WTC11 (cell line): ENCODE measurements around the gene RGS19. TPM values are rescaled to one million over a fixed set of nuclear protein-coding genes. Genes with fewer than 3 reads are reported as not detected.

ENCODE experiments used
- ATAC-seq: fragments of 200-7000 bp; cut with Tn5 transposase; 2 replicates; pipeline ENCODE4 v1.10.0; 2021; ENCODE audit warnings: mild to moderate bottlenecking, moderate library complexity
- CTCF ChIA-PET: fragments of 300-600 bp; sonication (Branson Sonifier 250); formaldehyde crosslinking; loops from one replicate; lab custom pipeline; 2021; ENCODE audit warnings: antibody characterized with exemption; lab: Charles Lee
- POLR2A ChIA-PET: fragments of 350-600 bp; sonication (Branson Sonifier 250); formaldehyde crosslinking; loops from one replicate; lab custom pipeline; 2021; ENCODE audit warnings: antibody characterized with exemption; lab: Charles Lee
- DNase-seq: peaks from one replicate; pipeline ENCODE4 v3.0.0; 2021; ENCODE audit warnings: low spot score
- H3K27ac Mint-ChIP-seq: 2 replicates; pipeline ENCODE4 v1.8.0; 2021; ENCODE audit warnings: mixed read lengths
- H3K27me3 Mint-ChIP-seq: 2 replicates; pipeline ENCODE4 v1.8.0; 2021; ENCODE audit warnings: low read depth, mild to moderate bottlenecking, moderate library complexity, mixed read lengths
- H3K36me3 Mint-ChIP-seq: 2 replicates; pipeline ENCODE4 v1.8.0; 2021; ENCODE audit warnings: mixed read lengths
- H3K4me1 Mint-ChIP-seq: 2 replicates; pipeline ENCODE4 v1.8.0; 2022; ENCODE audit warnings: mixed read lengths
- H3K4me3 Mint-ChIP-seq: 2 replicates; pipeline ENCODE4 v1.8.0; 2021; ENCODE audit warnings: mild to moderate bottlenecking, moderate library complexity, mixed read lengths
- H3K9me3 Mint-ChIP-seq: 2 replicates; pipeline ENCODE4 v1.8.0; 2021; ENCODE audit warnings: mixed read lengths
- ELF4 ChIP-seq: sonication (generic); formaldehyde crosslinking; IDR thresholded peaks from 2 replicates; pipeline ENCODE4 v1.8.1; 2022; ENCODE audit warnings: low read depth, mild to moderate bottlenecking, moderate library complexity, missing genetic modification reagents
- FOXK1 ChIP-seq: sonication (generic); formaldehyde crosslinking; IDR thresholded peaks from 2 replicates; pipeline ENCODE4 v1.8.0; 2022; ENCODE audit warnings: mild to moderate bottlenecking, moderate library complexity, missing genetic modification reagents
- FOXP1 ChIP-seq: sonication (generic); formaldehyde crosslinking; IDR thresholded peaks from 2 replicates; pipeline ENCODE4 v1.8.0; 2022; ENCODE audit warnings: missing genetic modification reagents, mild to moderate bottlenecking, moderate library complexity, borderline replicate concordance
- GTF2I ChIP-seq: fragments of 250-450 bp; sonication (Bioruptor Pico); conservative IDR thresholded peaks from 2 replicates; pipeline ENCODE4 v1.4.0; 2021; ENCODE audit warnings: mild to moderate bottlenecking
- JAZF1 ChIP-seq: fragments of 250-450 bp; sonication (Bioruptor Pico); IDR thresholded peaks from 2 replicates; pipeline ENCODE4 v1.9.0; 2021; ENCODE audit warnings: moderate library complexity, mild to moderate bottlenecking, inconsistent platforms
- NFE2L1 ChIP-seq: sonication (generic); formaldehyde crosslinking; IDR thresholded peaks from 2 replicates; pipeline ENCODE4 v1.8.1; 2023; ENCODE audit warnings: missing genetic modification reagents
- TCF7 ChIP-seq: sonication (generic); formaldehyde crosslinking; IDR thresholded peaks from 2 replicates; pipeline ENCODE4 v1.8.0; 2022; ENCODE audit warnings: mild to moderate bottlenecking, low read depth, missing genetic modification reagents, moderate library complexity
- ZNF219 ChIP-seq: sonication (generic); formaldehyde crosslinking; IDR thresholded peaks from 2 replicates; pipeline ENCODE4 v1.8.0; 2023; ENCODE audit warnings: missing genetic modification reagents, mild to moderate bottlenecking, borderline replicate concordance
- ZNF396 ChIP-seq: fragments of 250-450 bp; sonication (Bioruptor Pico); IDR thresholded peaks from 2 replicates; pipeline ENCODE4 v1.8.0; 2021; ENCODE audit warnings: mild to moderate bottlenecking, moderate library complexity, borderline replicate concordance
- total RNA-seq: library from RNA; stranded (reverse); gene quantifications from 3 replicates; pipeline ENCODE4 v1.2.3, GENCODE V29; 2021
- TF ChIP-seq, protein P1 (sequence below): sonication (generic); formaldehyde crosslinking; IDR thresholded peaks from 2 replicates; pipeline ENCODE4 v1.8.0; 2022; ENCODE audit warnings: mild to moderate bottlenecking, missing genetic modification reagents
- TF ChIP-seq, protein P2 (sequence below): sonication (generic); formaldehyde crosslinking; IDR thresholded peaks from 2 replicates; pipeline ENCODE4 v1.8.1; 2023; ENCODE audit warnings: mild to moderate bottlenecking, missing genetic modification reagents, moderate library complexity
- TF ChIP-seq, protein P3 (sequence below): sonication (generic); formaldehyde crosslinking; IDR thresholded peaks from 2 replicates; pipeline ENCODE4 v1.8.0; 2023; ENCODE audit warnings: mild to moderate bottlenecking, missing genetic modification reagents
- TF ChIP-seq, protein P4 (sequence below): fragments of 200-600 bp; IDR thresholded peaks from 2 replicates; pipeline ENCODE4 v1.8.0; 2022; ENCODE audit warnings: antibody characterized with exemption
- TF ChIP-seq, protein P5 (sequence below): sonication (generic); formaldehyde crosslinking; IDR thresholded peaks from 2 replicates; pipeline ENCODE4 v1.8.1; 2022; ENCODE audit warnings: low read depth, mild to moderate bottlenecking, moderate library complexity, missing genetic modification reagents, borderline replicate concordance
- TF ChIP-seq, protein P6 (sequence below): sonication (generic); formaldehyde crosslinking; IDR thresholded peaks from 2 replicates; pipeline ENCODE4 v1.8.0; 2022; ENCODE audit warnings: mild to moderate bottlenecking, missing genetic modification reagents
- TF ChIP-seq, protein P7 (sequence below): sonication (generic); formaldehyde crosslinking; IDR thresholded peaks from 2 replicates; pipeline ENCODE4 v1.8.0; 2022; ENCODE audit warnings: mild to moderate bottlenecking, missing genetic modification reagents
- TF ChIP-seq, protein P8 (sequence below): fragments of 250-450 bp; sonication (Bioruptor Pico); IDR thresholded peaks from 2 replicates; pipeline ENCODE4 v1.9.0; 2021; ENCODE audit warnings: moderate library complexity, mild to moderate bottlenecking, inconsistent platforms, borderline replicate concordance

Gene RGS19
- total RNA-seq, 1 experiment from 2014 or later: 13.8 TPM

DNA sequence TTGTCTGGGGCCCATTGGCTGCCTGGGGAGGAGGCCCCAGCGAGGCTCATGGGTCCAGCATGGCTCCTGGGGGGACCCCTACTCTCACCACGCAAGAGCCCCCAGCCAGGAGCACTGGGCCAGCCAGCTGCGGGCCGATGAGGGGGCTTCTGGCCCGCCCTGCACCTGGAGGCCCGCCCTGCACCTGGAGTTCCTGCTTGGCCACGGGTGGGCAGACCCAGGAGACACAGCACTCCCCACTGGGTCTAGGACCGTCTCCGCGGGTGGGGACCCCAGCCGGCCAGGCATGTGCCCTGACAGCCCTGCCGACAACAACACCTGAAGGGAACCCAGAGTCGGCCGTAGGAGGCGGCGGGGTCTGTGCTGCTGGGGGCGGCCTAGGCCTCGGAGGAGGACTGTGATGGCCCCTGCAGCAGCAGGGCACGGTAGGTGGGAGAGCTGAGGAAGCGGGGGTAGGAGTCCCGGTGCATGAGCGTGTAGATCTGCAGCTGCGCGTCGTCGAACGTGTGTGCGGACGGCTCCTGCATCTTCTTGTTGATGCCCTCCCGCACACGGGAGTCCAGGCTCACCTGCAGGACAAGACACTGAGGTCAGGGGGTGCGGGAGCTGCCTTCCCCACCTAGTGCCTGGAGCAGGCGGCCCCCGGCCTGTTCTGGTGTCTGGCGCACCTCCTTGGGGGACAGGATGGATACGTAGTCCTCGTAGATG lies 5.7 kb downstream of the RGS19 start (continued):
- TF ChIP-seq FOXP1 (CRISPR knock-in tag) (no peak), ZNF219 (CRISPR knock-in tag) (no peak), NFE2L1 (CRISPR knock-in tag) (no peak)

DNA sequence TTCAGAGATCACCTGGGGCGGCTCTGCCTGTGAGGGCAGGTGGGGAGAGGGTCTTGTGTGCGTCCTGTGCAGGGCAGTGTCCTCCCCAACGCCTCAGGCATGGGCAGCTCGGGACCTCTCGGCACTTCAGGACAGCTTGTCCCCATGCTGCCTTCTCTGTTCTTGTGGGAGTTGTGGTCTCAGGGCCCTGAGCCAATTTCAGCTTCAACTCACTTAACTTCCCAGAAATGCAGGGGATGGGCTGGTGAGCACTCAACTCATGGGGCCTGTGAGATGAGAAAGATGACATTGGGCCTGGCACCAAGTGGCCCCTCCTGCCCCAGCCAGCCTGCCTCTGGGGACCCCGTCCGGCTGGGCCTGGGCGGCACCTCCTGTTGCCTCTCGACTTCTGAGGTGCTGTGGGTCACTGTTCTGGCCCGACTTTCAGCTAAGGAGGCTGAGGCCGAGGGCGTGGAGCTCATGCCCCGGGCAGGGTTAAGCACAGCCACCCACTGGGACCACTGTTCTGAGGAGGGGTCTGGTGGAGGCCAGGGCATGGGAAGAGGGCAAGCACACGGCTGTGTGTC lies 6.7 kb downstream of the RGS19 start:
- TF ChIP-seq, protein P1, sequence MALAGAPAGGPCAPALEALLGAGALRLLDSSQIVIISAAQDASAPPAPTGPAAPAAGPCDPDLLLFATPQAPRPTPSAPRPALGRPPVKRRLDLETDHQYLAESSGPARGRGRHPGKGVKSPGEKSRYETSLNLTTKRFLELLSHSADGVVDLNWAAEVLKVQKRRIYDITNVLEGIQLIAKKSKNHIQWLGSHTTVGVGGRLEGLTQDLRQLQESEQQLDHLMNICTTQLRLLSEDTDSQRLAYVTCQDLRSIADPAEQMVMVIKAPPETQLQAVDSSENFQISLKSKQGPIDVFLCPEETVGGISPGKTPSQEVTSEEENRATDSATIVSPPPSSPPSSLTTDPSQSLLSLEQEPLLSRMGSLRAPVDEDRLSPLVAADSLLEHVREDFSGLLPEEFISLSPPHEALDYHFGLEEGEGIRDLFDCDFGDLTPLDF (CRISPR knock-in tag): no peak
- TF ChIP-seq, protein P2, sequence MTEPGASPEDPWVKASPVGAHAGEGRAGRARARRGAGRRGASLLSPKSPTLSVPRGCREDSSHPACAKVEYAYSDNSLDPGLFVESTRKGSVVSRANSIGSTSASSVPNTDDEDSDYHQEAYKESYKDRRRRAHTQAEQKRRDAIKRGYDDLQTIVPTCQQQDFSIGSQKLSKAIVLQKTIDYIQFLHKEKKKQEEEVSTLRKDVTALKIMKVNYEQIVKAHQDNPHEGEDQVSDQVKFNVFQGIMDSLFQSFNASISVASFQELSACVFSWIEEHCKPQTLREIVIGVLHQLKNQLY (CRISPR knock-in tag): no peak
- TF ChIP-seq GTF2I (CRISPR knock-in tag): no peak
- TF ChIP-seq, protein P3, sequence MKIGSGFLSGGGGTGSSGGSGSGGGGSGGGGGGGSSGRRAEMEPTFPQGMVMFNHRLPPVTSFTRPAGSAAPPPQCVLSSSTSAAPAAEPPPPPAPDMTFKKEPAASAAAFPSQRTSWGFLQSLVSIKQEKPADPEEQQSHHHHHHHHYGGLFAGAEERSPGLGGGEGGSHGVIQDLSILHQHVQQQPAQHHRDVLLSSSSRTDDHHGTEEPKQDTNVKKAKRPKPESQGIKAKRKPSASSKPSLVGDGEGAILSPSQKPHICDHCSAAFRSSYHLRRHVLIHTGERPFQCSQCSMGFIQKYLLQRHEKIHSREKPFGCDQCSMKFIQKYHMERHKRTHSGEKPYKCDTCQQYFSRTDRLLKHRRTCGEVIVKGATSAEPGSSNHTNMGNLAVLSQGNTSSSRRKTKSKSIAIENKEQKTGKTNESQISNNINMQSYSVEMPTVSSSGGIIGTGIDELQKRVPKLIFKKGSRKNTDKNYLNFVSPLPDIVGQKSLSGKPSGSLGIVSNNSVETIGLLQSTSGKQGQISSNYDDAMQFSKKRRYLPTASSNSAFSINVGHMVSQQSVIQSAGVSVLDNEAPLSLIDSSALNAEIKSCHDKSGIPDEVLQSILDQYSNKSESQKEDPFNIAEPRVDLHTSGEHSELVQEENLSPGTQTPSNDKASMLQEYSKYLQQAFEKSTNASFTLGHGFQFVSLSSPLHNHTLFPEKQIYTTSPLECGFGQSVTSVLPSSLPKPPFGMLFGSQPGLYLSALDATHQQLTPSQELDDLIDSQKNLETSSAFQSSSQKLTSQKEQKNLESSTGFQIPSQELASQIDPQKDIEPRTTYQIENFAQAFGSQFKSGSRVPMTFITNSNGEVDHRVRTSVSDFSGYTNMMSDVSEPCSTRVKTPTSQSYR (CRISPR knock-in tag): no peak
- no peak for TF ChIP-seq TCF7 (CRISPR knock-in tag)
- TF ChIP-seq, protein P4, sequence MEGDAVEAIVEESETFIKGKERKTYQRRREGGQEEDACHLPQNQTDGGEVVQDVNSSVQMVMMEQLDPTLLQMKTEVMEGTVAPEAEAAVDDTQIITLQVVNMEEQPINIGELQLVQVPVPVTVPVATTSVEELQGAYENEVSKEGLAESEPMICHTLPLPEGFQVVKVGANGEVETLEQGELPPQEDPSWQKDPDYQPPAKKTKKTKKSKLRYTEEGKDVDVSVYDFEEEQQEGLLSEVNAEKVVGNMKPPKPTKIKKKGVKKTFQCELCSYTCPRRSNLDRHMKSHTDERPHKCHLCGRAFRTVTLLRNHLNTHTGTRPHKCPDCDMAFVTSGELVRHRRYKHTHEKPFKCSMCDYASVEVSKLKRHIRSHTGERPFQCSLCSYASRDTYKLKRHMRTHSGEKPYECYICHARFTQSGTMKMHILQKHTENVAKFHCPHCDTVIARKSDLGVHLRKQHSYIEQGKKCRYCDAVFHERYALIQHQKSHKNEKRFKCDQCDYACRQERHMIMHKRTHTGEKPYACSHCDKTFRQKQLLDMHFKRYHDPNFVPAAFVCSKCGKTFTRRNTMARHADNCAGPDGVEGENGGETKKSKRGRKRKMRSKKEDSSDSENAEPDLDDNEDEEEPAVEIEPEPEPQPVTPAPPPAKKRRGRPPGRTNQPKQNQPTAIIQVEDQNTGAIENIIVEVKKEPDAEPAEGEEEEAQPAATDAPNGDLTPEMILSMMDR: no peak
- TF ChIP-seq, protein P5, sequence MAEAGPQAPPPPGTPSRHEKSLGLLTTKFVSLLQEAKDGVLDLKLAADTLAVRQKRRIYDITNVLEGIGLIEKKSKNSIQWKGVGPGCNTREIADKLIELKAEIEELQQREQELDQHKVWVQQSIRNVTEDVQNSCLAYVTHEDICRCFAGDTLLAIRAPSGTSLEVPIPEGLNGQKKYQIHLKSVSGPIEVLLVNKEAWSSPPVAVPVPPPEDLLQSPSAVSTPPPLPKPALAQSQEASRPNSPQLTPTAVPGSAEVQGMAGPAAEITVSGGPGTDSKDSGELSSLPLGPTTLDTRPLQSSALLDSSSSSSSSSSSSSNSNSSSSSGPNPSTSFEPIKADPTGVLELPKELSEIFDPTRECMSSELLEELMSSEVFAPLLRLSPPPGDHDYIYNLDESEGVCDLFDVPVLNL (CRISPR knock-in tag): no peak
- TF ChIP-seq, protein P6, sequence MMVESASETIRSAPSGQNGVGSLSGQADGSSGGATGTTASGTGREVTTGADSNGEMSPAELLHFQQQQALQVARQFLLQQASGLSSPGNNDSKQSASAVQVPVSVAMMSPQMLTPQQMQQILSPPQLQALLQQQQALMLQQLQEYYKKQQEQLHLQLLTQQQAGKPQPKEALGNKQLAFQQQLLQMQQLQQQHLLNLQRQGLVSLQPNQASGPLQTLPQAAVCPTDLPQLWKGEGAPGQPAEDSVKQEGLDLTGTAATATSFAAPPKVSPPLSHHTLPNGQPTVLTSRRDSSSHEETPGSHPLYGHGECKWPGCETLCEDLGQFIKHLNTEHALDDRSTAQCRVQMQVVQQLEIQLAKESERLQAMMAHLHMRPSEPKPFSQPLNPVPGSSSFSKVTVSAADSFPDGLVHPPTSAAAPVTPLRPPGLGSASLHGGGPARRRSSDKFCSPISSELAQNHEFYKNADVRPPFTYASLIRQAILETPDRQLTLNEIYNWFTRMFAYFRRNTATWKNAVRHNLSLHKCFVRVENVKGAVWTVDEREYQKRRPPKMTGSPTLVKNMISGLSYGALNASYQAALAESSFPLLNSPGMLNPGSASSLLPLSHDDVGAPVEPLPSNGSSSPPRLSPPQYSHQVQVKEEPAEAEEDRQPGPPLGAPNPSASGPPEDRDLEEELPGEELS (CRISPR knock-in tag): no peak
- TF ChIP-seq, protein P7, sequence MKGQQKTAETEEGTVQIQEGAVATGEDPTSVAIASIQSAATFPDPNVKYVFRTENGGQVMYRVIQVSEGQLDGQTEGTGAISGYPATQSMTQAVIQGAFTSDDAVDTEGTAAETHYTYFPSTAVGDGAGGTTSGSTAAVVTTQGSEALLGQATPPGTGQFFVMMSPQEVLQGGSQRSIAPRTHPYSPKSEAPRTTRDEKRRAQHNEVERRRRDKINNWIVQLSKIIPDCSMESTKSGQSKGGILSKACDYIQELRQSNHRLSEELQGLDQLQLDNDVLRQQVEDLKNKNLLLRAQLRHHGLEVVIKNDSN: no peak
- TF ChIP-seq ZNF396 (CRISPR knock-in tag): no peak
- no peak for TF ChIP-seq JAZF1 (CRISPR knock-in tag)
- TF ChIP-seq, protein P8, sequence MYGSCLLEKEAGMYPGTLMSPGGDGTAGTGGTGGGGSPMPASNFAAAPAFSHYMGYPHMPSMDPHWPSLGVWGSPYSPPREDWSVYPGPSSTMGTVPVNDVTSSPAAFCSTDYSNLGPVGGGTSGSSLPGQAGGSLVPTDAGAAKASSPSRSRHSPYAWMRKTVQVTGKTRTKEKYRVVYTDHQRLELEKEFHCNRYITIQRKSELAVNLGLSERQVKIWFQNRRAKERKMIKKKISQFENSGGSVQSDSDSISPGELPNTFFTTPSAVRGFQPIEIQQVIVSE (CRISPR knock-in tag): no peak
- TF ChIP-seq ELF4 (CRISPR knock-in tag): no peak
- TF ChIP-seq FOXK1 (CRISPR knock-in tag): no peak
- DNase-seq (no peak), ATAC-seq (no peak)
- ChIA-PET CTCF (interaction anchor here (1.2 to 1.4 kb wide), 3 partner anchors 33 to 92 kb away, joined by 3 to 7 read pairs (median 3); partner anchors contain the start of gene PRPF6), POLR2A (no interaction called here)
- Mint-ChIP-seq H3K27me3 (no peaks in the 10 kb centered on the region; the same call in 1 of the 2 replicates), H3K36me3 (no peaks in the 10 kb centered on the region), H3K27ac (no peak overlapping the region), H3K4me3 (no peak overlapping the region), H3K4me1 (0 out of 2 replicates have a peak, but pooled peaks cover 3% of the 10 kb centered on the region), H3K9me3 (no peaks in the 10 kb centered on the region)
